Activated T-cell treated with anti-CD3 and anti-CD28 coated beads for 1 hour (primary cell): ENCODE data around the gene NLRC5.
"Not testable (repeated sequence)": the region's sequence is repeated elsewhere in the genome, so short reads cannot be mapped to it uniquely, and the experiment has no call there.

ENCODE experiments used
- DNase-seq: peaks from one replicate; pipeline ENCODE4 v3.0.0-alpha.2; 2020; ENCODE audit warnings: low read depth

NLRC5 gene

DNA sequence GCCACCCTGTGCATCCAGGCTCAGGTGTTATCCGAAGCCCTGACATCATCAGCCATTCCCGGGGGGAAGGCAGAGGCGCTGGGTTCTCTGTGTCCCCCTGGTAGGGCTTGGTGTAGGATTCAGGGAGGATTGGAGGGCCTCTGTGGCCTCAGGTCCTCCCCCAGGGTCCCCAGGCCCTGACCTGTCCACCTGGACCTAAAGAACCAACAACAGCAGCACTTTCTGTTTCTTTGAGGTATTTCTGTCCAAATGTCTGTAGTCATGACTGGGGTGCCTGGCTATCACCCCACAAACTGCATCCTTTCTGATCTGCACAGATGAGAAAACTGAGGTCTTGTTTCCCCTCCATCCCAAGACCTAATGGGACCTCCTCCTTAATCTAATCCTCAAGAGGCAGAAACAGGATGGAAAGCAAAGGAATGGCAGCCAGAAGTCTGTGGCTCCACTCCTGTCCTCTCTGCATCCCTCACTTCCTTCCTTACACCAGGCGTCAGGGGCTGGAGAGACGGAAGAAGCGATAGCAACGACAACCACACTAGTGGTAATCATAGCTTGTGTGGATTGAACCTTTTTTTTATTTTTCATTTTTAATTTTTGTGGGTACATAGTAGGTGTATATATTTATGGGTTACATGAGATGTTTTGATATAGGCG is 11.8 kb downstream of the NLRC5 start:
- no peak for DNase-seq

DNA sequence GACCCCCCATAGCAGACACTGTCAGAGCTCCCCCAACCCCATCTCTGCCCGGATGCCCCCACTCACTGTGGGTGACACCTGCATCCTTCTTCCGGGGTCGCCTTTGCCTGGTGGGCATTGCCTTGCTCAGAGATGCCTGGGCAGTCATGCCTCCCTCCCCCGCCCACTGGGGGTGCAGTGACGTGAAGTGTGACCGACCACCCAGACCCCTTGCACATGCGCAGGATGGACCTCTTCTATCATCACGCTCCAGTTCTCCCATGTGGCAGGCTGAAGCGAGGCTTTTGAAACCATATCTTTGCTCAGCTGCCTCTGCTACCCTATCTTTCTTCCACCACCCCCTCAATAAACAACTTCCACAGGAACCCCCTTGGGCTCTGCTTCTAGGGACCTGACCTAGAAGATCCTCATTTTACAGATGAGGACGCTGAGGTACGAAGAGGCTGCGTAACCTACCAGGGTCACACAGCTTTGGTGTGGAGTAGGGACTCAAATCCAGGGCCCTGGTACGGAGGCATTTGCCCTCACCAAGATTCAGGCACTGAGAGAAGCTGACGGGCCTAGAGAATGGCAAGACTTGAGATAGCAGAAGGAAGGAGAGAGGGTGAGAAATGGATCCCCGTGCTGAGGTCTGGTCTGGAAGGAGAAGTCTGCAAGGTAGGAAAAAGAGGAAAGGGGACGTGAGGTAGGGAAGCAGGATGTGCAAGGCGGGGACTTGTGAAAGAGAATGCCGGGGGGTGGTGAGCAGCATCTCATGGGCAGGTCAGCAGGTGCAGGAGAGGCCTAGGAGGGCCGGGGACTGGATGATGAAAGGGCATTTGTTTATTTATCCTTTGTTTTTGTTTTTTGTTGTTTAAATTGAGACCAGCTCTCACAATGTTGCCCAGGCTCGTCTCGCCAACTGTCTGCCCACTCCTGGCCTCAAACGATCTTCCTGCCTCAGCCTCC is 14.4 kb downstream of the NLRC5 start:
- DNase-seq: no peak

DNA sequence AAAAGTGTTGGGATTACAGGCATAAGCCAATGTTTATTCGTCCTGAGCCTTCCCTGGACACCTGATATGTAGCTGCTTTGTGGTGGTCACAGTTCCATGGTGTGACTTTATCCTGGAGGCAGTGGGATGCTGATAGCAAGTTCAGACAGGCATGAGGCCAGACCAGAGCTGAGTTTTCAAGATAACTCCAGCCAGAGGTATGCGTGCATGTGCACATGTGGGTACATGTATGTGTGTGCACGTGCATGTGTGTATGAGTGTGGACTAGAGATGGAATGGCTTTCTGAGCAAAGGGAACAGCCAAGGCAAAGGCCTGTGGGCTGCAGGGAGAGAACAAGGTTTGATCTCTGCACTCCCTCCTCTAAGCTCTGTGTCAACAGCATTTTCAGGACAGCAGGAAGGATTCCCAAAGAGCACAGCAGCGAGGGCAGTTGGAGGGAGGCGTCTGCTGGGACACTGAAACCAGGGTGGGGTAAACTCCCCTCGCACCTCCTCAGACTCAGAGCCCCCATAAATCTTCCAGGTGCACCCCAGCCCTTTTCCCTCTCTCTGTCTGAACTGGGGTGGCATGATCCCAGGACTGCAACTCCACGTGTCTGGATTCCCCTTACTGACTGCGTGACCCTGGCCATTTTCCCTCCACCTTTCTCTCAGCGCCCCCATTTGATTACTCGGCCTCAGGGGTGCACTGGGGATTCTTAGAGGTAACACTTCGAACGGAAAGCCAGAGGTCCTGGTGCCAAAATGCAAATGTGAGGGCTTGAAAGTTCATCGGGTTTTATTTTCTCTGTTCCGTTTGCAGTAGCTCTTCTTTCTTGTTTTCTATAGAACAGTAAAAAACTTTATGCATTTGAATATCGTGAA is 15.3 kb downstream of the NLRC5 start:
- DNase-seq: no peak

DNA sequence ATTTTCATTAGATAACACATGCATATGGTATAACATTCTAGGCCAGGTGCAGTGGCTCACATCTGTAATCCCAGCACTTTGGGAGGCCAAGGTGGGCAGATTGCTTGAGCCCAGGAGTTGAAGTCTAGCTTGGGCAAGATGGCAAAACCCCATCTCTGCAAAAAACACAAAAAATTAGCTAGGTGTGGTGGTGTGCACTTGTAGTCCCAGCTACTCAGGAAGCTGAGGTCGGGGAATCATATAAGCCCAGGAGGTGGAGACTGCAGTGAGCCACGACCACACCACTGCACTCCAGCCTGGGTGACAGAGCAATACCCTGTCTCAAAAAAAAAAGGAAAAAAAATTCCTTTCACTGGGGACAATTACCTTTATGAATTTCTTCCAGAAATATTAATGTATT is 16.2 kb downstream of the NLRC5 start:
- not testable (repeated sequence) for DNase-seq

DNA sequence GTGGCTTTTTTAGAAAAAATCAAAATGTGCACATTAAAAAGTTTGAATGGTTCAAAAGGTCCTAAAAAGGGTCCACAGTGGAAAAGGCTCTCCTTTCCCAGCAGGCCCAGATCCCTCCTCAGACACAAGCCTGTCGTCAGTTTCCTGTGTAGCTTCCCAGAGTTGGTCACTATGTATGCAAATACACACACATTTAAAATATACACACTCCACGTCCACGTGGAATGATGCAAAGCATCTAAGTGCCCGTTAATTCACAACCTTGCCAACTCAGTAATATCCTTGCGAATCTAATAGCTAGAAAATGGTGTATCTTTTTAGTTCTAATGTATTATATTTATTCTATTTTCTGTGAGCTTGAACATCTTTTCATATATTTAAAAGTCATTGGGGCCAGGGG is 17.7 kb downstream of the NLRC5 start:
- DNase-seq: no peak

DNA sequence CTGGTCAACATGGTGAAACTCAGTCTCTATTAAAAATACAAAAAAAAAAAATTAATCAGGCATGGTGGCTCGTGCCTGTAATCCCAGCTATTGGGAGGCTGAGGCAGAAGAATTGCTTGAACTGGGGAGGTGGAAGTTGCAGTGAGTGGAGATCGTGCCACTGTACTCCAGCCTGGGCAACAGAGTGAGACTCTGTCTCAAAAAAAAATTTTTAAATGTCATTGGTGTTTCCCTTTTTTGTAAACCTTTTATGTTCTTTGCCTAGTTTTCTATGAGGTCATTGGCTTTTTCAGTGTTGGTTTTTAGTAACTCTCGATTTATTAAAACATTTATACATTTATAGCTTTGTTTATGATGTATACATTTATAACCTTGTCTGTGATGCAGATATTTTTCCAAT is 18.2 kb downstream of the NLRC5 start:
- DNase-seq: no peak

DNA sequence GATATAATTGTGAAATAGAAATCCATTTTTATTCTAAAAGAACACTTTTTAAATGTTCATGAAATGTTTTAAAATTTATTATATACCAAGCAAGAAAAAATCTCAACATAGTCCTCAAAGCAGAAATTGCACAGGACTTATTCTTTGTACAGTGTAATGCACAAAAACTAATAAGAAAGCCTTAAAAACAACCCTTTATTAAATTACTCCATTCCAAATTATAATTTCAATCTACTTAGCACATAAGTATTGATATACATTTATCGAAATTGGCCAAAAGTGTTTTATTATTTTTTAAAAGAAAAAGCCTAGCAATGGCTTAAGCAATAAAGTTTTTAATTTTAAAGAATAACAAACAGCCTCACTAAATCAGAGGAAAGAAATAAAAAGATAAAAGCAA is 19.1 kb downstream of the NLRC5 start:
- no peak for DNase-seq

DNA sequence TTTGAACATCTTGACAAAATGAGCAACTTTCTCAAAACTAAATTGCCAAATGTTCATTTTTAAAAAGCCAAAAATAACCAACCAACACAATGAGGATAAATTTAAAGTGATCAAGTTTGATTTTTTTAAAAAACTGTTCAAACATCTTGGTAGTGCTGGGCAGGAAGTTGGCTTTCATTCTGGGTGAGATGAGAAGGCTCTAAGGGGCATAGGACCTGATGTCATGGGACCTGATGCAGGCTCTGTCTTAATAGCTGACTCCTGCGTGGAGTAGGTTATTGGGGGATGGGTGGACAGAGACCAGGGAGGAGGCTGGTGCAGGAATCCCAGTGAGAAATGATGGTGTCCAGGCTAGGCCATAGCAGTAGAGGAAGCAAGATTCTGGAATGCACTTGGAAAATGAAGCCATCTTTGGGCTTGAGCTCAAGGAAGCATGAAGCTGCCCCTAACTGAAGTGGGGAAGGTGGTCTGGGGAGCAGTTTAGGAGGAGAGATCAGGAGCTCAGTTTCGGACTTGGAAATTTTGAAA is 20.4 kb downstream of the NLRC5 start:
- DNase-seq: no peak

DNA sequence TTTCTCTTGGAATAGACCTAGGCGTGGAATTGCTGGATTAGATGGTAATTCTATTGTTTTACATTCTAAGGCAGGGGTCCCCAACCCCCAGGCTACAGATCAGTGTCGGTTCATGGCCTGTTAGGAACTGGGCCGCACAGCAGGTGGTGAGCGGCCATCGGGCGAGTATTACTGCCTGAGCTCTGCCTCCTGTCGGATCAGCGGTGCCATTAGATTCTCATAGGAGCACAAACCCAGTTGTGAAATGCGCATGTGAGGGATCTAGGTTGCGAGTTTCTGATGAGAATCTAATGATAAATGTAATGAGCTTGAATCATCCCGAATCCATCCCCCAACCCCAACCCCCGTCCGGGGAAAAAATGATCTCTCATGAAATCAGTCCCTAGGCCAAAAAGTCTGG is 23.0 kb downstream of the NLRC5 start:
- DNase-seq: no peak

DNA sequence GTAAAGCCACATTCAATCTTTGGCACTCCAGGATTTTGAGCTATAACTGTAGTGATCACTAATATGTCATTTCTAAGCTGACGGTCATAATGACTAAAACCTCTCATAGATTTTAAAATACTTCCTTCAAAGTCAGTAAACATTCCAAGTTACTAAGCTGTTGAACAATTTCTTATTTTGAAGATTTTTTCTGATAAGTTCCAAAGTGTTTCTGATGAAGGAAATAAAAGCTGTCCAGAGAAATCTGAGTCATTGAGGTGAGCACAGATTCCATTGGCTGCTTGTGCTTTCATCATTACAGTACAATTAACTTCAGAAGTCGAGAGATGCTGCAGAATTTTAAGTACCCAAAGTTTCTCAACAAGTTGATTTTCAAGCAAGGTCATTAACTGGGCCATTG is 23.9 kb downstream of the NLRC5 start:
- no peak for DNase-seq

DNA sequence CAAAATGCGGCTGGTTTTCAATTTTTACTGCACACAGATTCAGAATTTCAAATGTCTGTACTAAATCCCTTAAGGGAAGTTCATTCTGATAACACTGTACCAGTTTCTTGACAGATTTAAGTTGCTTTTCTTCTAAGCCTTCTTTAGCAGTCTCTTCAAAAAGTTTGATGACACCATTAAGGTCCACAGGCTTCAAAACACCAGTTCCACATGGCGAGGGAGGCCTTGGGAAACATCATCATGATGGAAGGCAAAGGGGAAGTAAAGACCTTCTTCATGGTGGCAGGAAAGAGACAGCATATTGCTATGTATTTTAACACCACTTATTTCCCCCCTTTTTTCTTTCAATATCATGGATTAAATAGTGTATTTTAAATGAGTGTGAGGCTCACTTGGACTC is 24.5 kb downstream of the NLRC5 start:
- no peak for DNase-seq

DNA sequence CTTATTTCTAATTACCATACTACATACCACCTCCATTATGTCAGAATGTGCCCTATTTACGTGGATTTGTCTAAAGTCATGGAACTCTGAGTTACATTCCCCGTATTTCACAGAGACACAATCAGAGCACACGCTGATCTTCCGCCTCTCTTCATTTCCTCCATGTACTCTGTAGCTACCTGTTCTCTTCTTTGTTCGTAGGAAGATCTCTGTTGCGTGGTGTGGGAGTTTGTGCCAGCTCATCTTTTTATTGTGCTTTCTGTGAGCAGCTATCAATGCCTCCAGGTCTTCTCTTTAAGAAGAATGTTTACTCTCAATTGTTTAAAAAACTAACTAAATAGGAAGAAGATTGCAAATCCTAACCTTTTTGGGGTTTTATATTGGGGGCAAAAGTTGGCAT is 26.9 kb downstream of the NLRC5 start:
- DNase-seq: no peak

DNA sequence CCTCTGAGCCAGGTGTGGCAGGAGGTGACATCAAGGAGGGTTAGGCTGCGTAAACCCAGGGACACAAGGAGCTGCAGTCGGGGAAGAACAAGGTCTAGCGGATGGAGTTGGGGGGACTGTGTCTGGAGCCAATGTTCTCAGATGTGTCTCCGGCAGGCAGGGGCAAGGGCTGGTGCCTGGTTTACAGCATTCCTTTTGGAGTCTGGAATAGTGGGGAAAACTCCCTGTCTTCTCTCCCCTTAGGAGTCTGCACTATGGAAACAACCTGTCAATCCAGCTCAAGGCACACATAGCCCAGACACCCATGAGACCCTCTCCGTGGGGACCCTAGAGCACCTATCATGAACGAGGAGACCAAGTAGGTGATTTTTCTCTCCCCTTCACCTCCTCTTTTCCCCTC is 27.5 kb downstream of the NLRC5 start:
- DNase-seq: no peak

DNA sequence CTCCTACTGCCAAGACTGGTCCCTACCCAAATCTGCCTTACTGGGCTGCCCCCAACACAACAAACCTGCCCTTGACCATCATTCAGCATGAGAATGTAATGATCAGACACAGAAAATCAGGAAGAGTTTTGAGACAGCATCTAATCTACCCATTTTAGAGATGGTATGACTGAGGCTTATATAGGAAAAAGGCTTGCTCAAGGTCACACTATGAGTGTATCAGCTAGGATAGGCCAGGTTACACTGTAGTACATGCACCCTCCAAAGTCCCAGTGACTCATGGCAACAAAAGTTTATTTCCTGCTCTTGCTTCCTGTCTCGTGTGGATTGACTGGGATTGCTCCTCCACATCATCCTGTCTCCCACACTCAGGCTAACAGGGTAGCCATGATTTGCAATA is 27.9 kb downstream of the NLRC5 start:
- DNase-seq: no peak

DNA sequence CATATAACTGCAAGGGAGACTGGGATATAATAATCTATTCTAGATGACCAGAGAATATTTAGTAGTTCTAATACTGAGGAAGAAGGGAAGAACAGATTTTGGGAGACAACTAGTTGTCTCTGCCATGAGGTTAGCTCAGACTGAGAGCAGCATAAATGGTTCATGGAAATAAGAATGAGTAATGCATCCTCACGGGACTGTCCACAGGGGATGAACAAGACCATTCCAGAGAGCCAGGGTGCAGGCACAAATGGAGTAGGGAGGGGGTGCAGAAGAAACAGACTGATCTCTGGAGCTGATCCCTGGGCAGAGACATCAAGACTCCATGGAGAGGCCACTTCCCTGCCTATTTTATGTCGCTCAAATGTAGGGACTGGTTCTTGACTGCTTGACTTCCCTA is 30.4 kb downstream of the NLRC5 start:
- DNase-seq: no peak

DNA sequence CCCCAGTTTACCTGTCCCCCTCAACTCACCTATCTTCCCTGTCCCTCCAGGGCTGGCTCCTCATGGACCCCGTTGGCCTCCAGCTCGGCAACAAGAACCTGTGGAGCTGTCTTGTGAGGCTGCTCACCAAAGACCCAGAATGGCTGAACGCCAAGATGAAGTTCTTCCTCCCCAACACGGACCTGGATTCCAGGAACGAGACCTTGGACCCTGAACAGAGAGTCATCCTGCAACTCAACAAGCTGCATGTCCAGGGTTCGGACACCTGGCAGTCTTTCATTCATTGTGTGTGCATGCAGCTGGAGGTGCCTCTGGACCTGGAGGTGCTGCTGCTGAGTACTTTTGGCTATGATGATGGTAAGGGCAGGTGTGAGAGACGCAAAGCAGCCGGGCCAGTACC is 31.3 kb downstream of the NLRC5 start:
- no peak for DNase-seq

DNA sequence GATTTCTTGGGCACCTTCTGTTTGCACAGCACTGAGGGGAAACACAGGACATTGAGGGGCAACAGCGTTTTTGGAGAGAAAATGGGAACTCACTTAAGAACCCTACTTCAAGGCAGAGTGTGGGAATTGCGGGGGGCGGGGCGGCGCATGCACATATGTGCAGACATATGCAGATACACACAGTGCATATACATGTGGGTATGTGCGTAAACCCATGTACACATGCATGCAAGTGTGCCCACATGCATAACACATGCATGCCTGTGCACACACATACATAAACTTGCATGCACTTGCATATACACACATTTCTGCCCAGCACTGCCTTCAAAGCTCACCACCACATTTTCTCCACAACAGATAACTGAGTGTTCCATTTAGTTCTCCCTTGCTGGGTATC is 32.4 kb downstream of the NLRC5 start:
- no peak for DNase-seq

DNA sequence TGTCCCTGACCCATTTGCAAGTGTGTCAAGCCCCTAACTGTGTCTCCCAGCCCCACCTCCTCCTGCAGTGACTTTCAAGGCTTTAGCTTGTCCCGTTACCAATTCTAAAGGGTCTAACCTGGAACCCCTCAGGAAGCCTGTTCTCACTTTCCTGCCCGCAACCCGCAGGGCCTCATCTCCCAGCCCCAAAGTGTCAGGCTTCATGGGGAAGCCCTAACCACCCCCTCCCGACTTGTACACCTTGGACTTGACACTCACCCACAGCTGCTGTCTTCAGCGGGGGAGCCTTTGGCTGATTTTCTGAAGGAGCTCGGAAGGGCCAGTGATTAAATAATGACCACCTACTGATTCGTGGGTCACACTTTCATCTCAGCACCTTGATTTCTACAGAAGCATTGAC is 33.1 kb downstream of the NLRC5 start:
- DNase-seq: no peak

DNA sequence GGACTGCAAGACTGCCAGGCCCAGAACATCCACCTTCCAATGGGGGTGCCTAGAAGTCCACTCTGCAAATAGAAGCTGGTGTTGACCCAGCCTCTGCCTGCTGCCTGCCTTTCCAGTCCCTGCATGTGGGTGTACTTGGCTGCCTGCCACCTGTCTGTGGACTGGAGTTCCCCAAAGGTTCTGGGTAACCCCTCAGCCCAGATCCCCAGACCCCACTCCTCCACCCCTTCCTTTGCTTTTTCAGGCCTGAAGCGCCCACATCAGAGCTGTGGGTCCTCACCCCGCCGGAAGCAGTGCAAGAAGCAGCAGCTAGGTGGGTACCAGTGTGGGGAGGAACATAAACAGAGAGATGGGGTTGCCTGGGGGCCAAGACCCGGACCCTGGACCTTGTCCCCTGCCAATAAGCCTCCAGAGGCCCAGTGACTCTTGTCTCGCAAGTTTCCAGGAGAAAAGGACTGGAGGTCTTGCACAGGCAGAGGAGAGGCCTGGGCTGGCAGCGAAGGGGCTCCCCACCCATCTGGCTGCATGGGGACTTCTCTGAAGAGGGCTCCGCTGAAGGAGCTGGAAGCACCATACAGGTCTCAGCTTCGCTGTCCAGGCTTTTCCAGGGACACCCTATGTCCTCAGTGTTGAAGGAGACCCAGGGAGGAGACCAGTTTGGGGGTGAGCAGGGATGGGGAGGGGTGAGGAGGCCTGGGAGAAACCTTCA is 34.3 kb downstream of the NLRC5 start:
- DNase-seq: peak; percentile 61

DNA sequence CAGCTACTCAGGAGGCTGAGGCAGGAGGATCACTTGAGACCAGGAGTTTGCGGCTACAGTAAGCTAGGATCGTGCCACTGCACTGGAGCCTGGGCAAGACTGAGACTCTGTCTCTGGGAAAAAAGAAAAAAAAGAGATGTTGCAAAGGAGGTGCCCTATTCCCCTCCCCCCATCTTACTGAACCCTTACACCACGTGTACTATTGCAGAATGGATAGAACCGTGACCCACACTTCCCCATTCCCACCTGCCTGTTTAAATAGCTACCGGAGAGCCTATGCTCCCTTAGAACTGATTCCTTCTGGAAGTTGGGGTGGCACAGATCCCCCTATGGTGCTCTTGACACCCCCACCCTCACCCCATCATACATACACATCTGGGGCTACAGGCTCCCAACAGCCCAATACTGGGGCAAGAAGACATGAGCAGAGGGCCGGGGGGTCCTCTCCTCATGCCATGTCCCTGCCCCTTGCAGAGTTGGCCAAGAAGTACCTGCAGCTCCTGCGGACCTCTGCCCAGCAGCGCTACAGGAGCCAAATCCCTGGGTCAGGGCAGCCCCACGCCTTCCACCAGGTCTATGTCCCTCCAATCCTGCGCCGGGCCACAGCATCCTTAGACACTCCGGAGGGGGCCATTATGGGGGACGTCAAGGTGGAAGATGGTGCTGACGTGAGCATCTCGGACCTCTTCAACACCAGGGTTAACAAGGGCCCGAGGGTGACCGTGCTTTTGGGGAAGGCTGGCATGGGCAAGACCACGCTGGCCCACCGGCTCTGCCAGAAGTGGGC is 35.7 kb downstream of the NLRC5 start:
- DNase-seq: no peak
